Measurements from ENCODE around the gene DPP10. TPM values are rescaled to one million over a fixed set of nuclear protein-coding genes. Genes with fewer than 3 reads are reported as not detected.

Gene DPP10
- total RNA-seq, 3 donors from 2014 or later = 0.29 to 0.33 (median 0.32) TPM

GRCh38 chr2:115606350-115606749, 1163.9 kb downstream of the DPP10 start:
- Histone ChIP-seq H3K27me3 (no peaks in the 10 kb centered on the region), H3K4me3 (no peak overlapping the region), H3K4me1 (no peaks in the 10 kb centered on the region), H3K27ac (no peak overlapping the region), H3K9me3 (no peaks in the 10 kb centered on the region), H3K36me3 (no peaks in the 10 kb centered on the region)
- TF ChIP-seq CTCF (IDR thresholded peaks at IDR 0.05) (no peak), POLR2AphosphoS5 (IDR thresholded peaks at IDR 0.05) (no peak), POLR2A (IDR thresholded peaks at IDR 0.05) (no peak)
- DNase-seq (ENCODE audit: low spot score in 2 of 2) = no peak
- intact Hi-C loops (cut with DNase I; ENCODE audit: low total_unique reads) = no loop called here

- H3K9me3 ChIP-seq = no peaks in the 10 kb centered on the region
- H3K27me3 ChIP-seq = no peaks in the 10 kb centered on the region
- DNase-seq (ENCODE audit: low spot score in 2 of 2) = no peak
- H3K36me3 ChIP-seq = no peaks in the 10 kb centered on the region
- H3K4me1 ChIP-seq = no peaks in the 10 kb centered on the region
- no peak overlapping the region for H3K27ac ChIP-seq
- intact Hi-C loops (cut with DNase I; ENCODE audit: low total_unique reads) = no loop called here
- no peak overlapping the region for H3K4me3 ChIP-seq
- TF ChIP-seq POLR2AphosphoS5 (IDR thresholded peaks at IDR 0.05) = no peak
- TF ChIP-seq CTCF (IDR thresholded peaks at IDR 0.05) = no peak
- no peak for TF ChIP-seq POLR2A (IDR thresholded peaks at IDR 0.05)
Measured at GRCh38 chr2:115609978-115610377, 1167.5 kb downstream of the DPP10 start.

- no peaks in the 10 kb centered on the region for H3K9me3 ChIP-seq
- no peaks in the 10 kb centered on the region for H3K36me3 ChIP-seq
- H3K27ac ChIP-seq = no peak overlapping the region
- H3K27me3 ChIP-seq = no peaks in the 10 kb centered on the region
- H3K4me3 ChIP-seq = no peak overlapping the region
- DNase-seq (ENCODE audit: low spot score in 2 of 2) = no peak
- no peaks in the 10 kb centered on the region for H3K4me1 ChIP-seq
- TF ChIP-seq POLR2A (IDR thresholded peaks at IDR 0.05) = no peak
- TF ChIP-seq CTCF (IDR thresholded peaks at IDR 0.05) = no peak
- no peak for TF ChIP-seq POLR2AphosphoS5 (IDR thresholded peaks at IDR 0.05)
- intact Hi-C loops (cut with DNase I; ENCODE audit: low total_unique reads) = no loop called here
Measured at GRCh38 chr2:115610888-115611287, 1168.4 kb downstream of the DPP10 start.

GRCh38 chr2:115624332-115624731, 1181.9 kb downstream of the DPP10 start:
- no peaks in the 10 kb centered on the region for H3K27me3 ChIP-seq
- no peak overlapping the region for H3K27ac ChIP-seq
- intact Hi-C loops (cut with DNase I; ENCODE audit: low total_unique reads) = no loop called here
- H3K4me3 ChIP-seq = no peak overlapping the region
- no peaks in the 10 kb centered on the region for H3K9me3 ChIP-seq
- H3K36me3 ChIP-seq = no peaks in the 10 kb centered on the region
- H3K4me1 ChIP-seq = no peaks in the 10 kb centered on the region
- TF ChIP-seq CTCF (IDR thresholded peaks at IDR 0.05) (no peak), POLR2A (IDR thresholded peaks at IDR 0.05) (no peak), POLR2AphosphoS5 (IDR thresholded peaks at IDR 0.05) (no peak)
- DNase-seq (ENCODE audit: low spot score in 2 of 2) = no peak

- no peaks in the 10 kb centered on the region for H3K27me3 ChIP-seq
- no peak for DNase-seq (ENCODE audit: low spot score in 2 of 2)
- H3K36me3 ChIP-seq = no peaks in the 10 kb centered on the region
- intact Hi-C loops (cut with DNase I; ENCODE audit: low total_unique reads) = no loop called here
- no peak overlapping the region for H3K4me3 ChIP-seq
- no peak overlapping the region for H3K27ac ChIP-seq
- peaks cover 6% of the 10 kb centered on the region in 2 donors for H3K9me3 ChIP-seq
- H3K4me1 ChIP-seq = no peaks in the 10 kb centered on the region
- TF ChIP-seq POLR2AphosphoS5 (IDR thresholded peaks at IDR 0.05) (no peak), CTCF (IDR thresholded peaks at IDR 0.05) (no peak), POLR2A (IDR thresholded peaks at IDR 0.05) (no peak)
Measured at GRCh38 chr2:115634578-115634977, 1192.1 kb downstream of the DPP10 start.
